ENCODE results near the gene NABP1.
A peak's percentile ranks its signal among the peaks of the same experiment; 100 is the strongest.

Gene NABP1

GRCh38 chr2:191649519-191649918, 28.4 kb upstream of the NABP1 start:
- no peak overlapping the region for H3K4me3 ChIP-seq
- no peak overlapping the region for H3K27ac ChIP-seq
- no peak for TF ChIP-seq CTCF (IDR thresholded peaks at IDR 0.05)
- no peak for DNase-seq (ENCODE audit: low spot score)

DNA sequence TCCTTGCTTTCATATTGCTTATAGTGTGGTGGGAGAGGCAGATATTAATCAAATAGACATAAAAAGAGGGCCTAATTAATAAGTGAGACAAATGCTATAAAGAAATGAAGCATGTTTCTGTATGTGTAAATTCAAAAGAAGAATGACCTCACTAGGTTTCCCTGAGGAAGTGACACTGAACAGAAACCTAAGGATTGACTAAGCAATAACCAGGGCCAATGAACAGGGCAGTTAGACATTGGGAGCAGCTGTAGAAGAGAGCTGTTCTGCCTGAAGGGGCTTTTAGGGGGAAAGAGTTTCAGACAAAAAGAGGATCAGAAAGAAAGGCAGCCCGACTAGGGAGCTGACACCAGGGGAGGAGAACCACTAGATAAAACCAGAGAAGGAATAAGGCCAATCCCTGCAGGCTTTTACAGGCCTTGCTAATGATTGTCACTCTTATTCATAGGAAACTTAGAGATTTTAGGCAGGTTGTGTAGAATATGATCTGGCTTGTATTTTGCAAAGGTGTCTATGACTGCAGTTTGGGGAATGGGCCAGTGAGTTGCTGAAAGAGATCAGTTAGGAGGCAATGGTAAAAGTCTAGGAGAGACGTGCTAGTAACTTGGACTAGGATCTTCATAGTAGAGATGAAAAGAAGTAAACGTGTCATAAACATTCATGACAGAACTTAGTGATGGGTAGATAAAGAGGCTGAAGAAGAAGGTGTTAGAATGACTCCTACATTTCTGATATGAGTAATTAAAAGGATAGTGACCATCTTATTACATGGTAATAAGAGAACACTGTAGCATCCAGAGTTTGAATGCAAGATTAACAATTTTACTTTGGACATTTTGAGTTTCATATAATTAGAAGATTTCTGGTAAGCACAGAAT, 26.8 kb upstream of the NABP1 start:
- no peak for DNase-seq (ENCODE audit: low spot score)
- no peak overlapping the region for H3K4me3 ChIP-seq
- H3K27ac ChIP-seq = no peak overlapping the region
- no peak for TF ChIP-seq CTCF (IDR thresholded peaks at IDR 0.05)

DNA sequence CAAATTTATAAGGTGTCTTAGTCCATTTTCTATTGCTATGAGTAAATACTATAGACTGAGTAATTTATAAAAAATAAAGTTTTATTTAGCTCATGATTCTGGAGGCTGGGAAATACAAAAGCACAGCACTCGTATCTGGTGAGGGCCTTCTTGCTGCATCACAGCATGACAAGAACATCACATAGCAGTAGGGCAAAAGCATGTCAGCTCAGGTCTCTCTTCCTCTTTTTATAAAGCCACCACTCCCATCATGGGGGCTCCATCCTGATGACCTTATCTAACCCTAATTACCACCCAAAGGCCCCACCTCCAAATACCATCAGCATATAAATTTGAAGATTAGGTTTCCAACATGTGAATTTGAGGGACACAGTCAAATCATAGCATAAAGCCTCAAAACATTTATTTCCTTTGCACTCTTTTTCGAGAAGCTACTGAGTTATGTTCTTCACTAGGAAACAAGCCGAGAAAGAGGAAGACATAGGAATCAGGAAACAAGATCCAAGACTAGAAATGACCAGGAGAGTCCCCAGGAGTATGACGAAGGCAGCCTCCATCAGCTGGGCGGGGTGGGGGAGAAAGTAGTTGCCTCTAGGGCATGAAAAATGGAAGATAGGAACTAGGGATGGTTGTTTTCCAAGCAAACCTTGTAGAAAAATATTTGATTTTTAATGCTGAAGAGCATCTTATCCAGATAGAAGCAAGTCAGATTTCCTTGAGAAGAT, 24.1 kb upstream of the NABP1 start:
- no peak for DNase-seq (ENCODE audit: low spot score)
- TF ChIP-seq CTCF (IDR thresholded peaks at IDR 0.05) = no peak
- Histone ChIP-seq H3K4me3 (no peak overlapping the region), H3K27ac (no peak overlapping the region)

- no peak overlapping the region for H3K4me3 ChIP-seq
- peak overlapping the region in 1 of 2 donors; percentile 69 for H3K27ac ChIP-seq
- no peak for TF ChIP-seq CTCF (IDR thresholded peaks at IDR 0.05)
- no peak for DNase-seq (ENCODE audit: low spot score)
Measured at GRCh38 chr2:191656391-191656790, 21.5 kb upstream of the NABP1 start.

GRCh38 chr2:191656792-191657191, 21.1 kb upstream of the NABP1 start:
- no peak overlapping the region for H3K4me3 ChIP-seq
- peak overlapping the region in 1 of 2 donors; percentile 69 for H3K27ac ChIP-seq
- no peak for TF ChIP-seq CTCF (IDR thresholded peaks at IDR 0.05)
- DNase-seq (ENCODE audit: low spot score) = no peak

- Histone ChIP-seq H3K27ac (no peak overlapping the region), H3K4me3 (no peak overlapping the region)
- no peak for DNase-seq (ENCODE audit: low spot score)
- TF ChIP-seq CTCF (IDR thresholded peaks at IDR 0.05) = no peak
Measured at GRCh38 chr2:191657977-191658376, 20.0 kb upstream of the NABP1 start.
